Ovary (tissue), 3 donors: Measurements from ENCODE around the gene HADHB.

Source experiments
- EP300 ChIP-seq: sonication (generic); formaldehyde crosslinking; IDR thresholded peaks from one replicate; pipeline ENCODE4 v1.6.1; 2017; ENCODE audit warnings: antibody characterized with exemption
- POLR2A ChIP-seq: fragments of 450-650 bp; IDR thresholded peaks from one replicate; pipeline ENCODE4 v1.6.1; 2017; ENCODE audit warnings: antibody characterized with exemption, mild to moderate bottlenecking, moderate library complexity
- TF ChIP-seq, protein P1 (sequence below), 3 donors: fragments of 450-650 bp in 2 of 3; fragments of 200-600 bp in 1 of 3; IDR thresholded peaks; one replicate each; pipeline versions ENCODE4 v1.5.1 to v1.8.0; 2016 to 2022; ENCODE audit warnings: antibody characterized with exemption in 3 of 3, mild to moderate bottlenecking in 1 of 3
- donor health status: DM: no; HTN: no; CAD: no.

DNA sequence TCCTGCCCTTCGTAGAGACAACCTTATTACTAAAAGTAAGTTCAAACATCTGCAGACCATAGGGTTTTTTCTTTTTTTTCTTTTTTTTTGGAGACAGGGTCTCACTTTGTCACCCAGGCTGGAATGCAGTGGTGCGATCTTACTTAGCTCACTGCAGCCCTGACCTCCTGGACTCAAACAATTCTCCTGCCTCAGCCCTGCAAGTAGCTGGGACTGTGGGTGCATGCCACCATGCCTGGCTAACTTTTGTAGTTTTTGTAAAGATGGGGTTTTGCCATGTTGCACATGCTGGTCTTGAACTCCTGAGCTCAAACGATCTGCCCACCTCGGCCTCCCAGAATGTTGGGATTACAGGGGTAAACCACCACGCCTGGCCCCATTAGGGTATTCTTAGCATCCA, 32.7 kb upstream of the HADHB start:
- TF ChIP-seq, protein P1, sequence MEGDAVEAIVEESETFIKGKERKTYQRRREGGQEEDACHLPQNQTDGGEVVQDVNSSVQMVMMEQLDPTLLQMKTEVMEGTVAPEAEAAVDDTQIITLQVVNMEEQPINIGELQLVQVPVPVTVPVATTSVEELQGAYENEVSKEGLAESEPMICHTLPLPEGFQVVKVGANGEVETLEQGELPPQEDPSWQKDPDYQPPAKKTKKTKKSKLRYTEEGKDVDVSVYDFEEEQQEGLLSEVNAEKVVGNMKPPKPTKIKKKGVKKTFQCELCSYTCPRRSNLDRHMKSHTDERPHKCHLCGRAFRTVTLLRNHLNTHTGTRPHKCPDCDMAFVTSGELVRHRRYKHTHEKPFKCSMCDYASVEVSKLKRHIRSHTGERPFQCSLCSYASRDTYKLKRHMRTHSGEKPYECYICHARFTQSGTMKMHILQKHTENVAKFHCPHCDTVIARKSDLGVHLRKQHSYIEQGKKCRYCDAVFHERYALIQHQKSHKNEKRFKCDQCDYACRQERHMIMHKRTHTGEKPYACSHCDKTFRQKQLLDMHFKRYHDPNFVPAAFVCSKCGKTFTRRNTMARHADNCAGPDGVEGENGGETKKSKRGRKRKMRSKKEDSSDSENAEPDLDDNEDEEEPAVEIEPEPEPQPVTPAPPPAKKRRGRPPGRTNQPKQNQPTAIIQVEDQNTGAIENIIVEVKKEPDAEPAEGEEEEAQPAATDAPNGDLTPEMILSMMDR (IDR thresholded peaks at IDR 0.05), result no peak
- no peak for TF ChIP-seq POLR2A
- no peak for TF ChIP-seq EP300
